HG02973 (cell line): ENCODE results near the gene APAF1.
A peak's percentile ranks its signal among the peaks of the same experiment; 100 is the strongest.

Experiments
- ATAC-seq: cut with Tn5 transposase; IDR thresholded peaks from one replicate; pipeline ENCODE4 v1.9.1; 2021; ENCODE audit warnings: moderate library complexity; ENCODE audit not compliant: unreplicated experiment

APAF1 gene

DNA sequence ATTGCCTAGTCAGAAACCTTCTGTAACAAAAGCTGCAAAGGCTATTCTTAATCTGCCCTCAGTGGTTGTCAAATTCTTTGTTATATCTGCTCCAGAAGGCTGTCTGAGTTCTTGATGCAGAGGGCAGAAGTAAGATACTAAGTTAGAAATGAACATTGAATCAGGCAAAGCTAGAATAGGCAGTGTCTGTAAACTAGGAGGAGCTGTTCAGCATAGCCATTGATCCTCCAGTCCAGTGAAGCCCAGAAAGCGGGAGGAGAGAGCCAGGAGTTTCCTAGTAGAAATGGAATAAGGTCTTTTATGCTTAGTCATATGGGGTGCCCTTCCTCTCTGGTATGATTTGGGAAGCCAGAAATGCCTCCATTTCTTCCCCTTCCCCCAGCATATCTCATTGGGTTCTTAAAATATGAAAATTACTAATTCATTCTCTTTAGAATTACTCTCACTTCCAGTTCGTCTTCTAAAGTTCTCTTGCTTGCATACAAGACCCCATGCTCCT lies 76.2 kb downstream of the APAF1 start:
- no peak for ATAC-seq

DNA sequence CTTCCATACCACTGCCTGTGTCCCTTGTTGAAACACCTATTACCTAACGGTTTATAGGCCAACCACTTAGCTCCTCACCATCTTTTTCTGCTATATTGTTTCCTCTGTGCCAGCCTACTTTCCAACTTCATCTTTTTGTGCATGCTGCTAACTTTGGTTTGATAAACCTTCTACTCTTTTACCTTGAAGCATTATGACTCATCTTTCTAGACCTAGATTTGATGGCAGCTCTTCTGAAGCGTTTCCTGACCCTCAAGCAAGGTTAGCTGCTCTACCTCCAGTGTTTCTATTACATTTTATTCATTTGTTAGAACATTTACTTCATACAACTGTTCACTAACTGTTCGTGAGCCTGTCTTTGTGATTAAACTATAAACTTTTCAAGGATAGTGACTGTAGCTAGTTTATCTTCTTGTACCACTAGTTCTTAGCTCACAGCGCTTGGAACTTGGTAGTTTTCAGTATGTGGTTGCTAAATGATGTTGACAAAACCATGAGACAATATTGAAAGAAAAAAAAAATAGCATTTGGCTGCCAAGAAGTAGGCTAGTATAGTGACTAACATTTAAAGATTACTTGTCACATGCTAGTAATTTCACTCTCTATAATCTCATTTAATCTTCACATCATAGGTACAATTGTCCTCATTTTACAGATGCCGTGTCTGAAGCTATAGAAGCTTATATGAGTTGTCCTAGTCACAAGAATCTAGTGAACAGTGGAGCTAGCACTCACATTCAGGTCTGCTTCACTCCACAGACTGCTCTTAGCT lies 79.5 kb downstream of the APAF1 start:
- no peak for ATAC-seq

DNA sequence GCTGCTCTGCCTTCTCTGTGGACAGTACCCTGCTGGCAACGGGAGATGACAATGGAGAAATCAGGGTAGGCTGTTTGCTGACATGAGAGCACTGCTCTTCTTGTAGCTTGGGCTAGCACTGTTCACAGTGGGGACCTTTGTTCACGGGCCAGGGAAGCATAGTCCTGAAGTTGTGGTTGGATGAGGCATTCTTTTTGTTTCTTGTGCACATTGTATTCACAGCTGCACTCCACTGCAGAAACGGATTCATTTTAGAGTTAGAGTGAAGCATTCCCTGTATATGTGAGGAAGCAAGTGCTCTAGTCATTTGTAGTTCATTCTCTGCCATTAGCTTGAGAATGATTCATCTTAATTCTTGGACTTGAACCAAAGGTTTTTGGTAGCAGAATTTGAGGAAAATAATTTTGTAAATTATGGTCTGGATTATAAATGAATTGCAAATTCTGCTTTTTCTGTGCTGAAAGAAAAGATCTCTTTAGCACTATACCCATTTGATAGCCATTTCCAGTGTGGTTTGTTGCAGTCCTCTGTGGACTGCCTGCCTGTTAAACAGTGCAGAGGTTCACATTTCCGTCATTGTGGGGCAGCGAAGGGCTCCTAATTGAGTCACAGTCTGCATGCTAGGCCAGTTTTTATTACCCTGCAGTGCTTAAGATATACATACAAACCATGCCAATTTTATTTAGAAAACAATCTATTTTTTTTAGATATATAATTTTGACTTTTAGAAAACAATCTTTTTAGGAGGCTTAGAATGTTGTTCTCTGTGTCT lies 80.6 kb downstream of the APAF1 start:
- peak; percentile 83 for ATAC-seq

DNA sequence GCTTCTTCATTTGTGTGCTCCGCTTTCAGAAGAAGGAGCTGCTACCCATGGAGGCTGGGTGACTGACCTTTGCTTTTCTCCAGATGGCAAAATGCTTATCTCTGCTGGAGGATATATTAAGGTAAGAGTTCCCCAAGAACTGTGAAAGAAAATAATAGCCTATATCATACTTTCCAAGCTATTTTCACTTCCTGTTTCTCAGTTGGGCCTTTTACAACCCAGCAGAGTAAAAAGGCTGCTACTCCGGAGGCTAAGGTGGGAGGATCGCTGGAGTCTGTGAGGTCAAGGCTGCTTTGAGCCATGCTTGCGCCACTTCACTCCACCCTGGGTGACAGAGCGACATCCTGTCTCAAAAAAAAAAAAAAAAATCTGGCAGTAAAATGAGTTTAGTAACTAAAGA lies 82.1 kb downstream of the APAF1 start:
- ATAC-seq = no peak

DNA sequence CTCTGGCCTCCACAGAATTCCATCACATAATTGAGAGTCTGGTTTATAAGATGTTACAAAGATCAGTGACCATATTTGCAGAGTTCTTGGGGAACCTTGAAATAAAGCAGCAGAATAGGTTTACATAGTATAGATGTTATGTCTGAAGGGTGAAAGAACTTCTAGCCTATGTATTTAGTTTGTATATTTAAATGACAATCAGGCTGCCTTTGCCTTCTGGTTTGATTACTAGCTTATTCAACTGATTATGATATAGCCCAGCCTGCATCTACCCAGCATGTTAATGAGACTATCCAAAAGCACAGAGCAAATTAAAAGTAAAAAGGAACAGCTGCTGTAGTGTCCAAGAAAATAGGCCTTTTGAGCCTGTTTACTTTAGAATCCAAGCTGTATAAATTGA lies 85.3 kb downstream of the APAF1 start:
- no peak for ATAC-seq

DNA sequence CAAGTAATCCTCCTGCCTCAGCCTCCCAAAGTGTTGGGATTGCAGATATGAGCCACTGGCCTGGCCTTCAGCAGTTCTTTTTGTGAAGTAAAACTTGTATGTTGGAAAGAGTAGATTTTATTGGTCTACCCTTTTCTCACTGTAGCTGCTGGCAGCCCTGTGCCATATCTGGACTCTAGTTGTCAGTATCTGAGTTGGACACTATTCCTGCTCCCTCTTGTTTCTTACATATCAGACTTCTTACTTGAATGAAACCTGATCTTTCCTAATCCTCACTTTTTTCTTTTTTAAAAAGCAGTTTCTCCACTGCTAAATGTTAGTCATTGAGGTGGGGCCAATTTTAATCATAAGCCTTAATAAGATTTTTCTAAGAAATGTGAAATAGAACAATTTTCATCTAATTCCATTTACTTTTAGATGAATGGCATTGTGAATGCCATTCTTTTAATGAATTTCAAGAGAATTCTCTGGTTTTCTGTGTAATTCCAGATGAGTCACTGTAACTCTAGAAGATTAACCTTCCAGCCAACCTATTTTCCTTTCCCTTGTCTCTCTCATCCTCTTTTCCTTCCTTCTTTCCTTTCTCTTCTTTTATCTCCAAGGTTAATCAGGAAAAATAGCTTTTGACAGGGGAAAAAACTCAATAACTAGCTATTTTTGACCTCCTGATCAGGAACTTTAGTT lies 88.7 kb downstream of the APAF1 start:
- no peak for ATAC-seq

DNA sequence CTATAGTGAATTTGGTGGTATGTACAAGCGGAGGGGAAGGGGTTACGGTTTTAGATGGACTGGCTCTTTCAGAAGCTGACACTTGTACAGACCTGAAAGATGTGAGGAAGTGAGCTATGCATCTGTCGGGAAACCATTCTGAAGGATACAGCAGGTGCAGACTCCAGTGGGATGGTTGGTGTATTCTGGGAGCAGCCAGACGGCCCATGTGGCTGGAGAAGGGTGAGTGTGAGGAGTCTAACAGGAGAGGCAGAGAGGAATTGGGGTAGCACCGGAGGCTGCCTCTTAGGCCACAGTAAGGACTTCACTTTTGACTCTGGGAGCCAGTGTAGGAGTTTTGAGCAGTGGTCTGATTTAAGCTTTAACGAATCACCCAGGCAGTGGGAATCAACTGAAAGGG lies 90.7 kb downstream of the APAF1 start:
- ATAC-seq = no peak

DNA sequence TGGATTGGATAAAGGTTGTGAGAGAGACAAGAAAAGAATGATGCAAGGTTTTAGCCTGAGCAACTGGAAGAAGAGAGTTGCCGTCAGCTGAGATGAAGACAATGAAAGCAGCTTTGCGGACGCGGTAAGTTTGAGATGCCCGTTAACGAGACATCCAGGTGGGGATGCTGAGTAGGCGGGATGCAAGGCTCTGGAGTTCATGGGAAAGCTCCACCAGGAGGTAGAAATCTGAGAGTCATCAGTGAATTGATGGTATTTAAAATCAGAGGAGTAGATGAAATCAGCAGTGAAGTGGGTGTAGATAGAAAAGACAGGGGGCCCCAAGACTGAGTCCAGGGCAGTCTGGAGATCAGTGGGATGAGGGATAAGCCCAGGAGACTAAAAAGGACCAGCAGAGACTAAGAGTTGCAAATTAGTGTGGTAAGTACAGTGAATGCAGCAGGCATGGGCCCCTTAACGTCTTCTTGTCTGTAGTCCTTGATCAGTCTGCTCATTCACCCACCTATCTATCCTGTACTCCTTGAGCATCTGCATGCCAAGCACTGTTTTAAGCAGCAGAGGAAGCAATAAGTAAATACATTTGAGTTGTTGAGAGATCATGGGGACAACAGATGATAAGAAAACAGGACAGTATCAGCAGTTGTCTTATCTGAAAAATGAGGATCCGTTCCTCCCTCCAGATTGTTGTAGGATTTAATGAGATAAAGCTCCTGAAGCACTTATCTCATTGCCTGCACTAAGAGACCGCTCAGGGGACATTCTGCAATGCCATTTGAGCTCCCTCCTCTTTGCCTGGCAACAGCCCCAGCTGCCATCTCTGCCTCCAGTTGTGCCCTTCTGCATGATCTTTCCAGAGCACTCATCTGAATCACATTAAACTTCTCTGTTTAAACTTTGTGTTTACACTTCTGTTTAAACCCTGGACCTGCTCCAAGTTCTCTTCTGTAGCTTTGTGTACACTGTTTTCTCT lies 91.5 kb downstream of the APAF1 start:
- ATAC-seq = no peak

DNA sequence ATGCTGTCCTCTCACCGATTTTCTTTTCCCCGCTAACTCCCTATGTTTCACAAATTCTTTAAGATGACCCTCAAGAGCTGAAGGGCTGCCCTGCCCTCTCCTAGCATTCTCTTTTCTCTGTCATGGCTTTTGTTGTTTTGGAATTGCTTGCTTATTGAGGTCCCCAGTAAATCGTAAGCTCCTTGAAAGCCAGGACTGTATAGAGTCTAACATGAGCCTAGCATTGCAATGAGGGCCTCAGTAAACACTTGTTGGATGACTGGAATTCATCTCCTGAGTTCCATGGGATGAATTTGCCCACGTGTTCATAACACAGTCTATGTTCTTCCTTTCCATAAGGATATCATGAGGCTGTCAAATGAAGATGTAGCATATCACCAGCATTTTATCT lies 92.2 kb downstream of the APAF1 start:
- ATAC-seq = no peak

DNA sequence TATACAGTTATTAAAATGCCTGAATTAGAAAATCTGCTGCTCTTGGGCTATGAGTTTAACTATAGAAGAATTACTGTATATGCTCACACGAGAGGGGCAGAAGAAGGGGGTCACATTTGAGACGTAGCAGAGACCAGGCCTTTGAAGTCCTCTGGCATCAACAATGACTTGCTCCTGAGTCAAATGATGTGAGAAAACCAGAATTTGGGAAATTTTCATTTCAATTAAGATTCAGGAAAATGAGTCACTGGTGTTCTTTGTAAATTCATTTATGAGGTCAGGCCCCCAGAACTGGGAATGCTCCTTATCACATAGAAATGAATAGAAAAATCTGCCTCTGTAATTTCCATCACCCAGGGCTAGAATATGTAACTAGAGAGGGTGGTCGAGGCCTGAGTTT lies 92.9 kb downstream of the APAF1 start:
- ATAC-seq = no peak

DNA sequence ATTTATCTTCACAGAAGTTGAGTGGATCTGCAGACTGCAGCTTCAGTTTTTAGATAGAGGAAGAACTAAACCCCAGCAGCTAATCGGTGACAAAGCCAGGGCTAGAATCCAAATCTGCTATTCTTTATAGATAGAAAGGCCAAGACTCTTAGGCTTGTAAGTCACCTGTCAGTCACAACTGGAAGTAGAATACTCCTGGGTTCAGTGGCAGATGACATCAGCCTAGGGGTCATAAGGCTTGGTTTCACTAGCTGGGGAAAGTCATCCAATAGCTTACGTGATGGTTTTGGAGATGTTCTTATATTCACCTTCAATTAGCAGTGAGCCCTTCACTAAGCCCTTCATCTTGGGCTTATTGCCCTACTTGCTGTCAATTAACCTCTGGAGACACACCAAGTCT lies 93.4 kb downstream of the APAF1 start:
- no peak for ATAC-seq

DNA sequence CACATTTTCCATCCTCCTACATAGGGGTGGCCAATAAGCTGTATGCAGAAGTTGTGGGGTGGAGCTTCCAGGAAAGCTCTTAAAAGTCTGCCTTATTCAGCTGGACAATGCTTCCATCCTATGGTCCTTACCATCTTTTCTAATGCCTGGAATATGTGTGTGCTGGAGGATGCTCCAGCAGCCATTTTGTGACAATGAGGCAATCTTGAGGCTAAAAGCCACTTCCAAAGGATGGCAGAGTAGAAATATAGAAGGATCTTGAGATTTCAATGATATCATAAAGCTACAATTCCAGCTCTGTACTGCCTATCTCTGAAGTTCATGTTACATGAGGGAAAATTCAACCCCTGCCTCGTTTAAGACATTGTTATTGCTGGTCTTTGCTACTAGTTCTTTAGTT lies 95.7 kb downstream of the APAF1 start:
- ATAC-seq = no peak

DNA sequence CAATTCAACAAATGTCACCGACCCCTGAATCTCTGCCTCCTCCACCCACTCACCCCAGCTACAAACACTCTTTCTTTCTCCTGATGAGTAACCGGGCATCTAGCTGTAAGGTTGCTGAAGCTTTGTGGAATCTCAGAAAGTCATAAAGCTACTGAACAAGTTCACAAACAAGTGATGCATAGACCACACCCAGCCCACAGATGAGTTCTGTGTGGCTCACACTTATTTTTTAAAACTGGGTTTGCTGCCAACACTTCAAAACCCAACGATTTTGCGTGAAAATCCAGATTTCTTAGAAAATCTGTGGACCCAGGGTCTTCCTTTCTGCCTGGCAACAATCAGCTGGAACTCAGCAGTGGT lies 96.1 kb downstream of the APAF1 start:
- no peak for ATAC-seq

DNA sequence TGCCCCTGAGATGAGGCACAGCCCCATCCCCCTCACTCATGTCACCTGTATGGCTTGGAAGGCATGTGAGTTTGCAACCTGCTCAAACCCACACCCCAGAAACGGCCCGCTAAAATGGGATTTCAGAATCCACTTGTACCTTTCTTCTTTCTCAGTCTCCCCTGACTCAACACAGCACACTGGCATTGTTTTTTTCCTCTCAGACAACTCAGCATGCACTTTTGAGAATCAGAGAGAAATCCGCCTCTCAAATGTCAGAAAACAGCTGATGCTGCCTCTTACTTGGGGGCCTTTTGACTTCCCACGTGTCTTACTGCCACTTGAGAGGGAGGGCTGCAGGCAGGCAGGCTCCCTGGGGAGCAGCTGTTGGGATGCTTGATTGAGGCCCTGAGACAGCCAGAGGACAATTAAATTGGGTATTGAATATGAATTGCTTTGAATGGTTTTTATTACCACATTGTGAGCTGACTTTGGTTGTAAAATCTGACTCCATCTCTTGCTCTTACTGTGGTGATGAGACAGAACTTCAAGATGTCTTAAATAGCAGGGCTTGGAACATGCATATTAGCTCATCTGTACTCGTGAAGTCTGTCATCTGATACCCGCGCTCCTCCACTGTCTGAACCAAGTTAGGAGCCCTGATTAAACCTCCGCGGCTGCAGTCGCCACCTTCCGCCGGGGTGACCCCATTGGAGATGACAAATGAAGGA lies 96.6 kb downstream of the APAF1 start:
- no peak for ATAC-seq

DNA sequence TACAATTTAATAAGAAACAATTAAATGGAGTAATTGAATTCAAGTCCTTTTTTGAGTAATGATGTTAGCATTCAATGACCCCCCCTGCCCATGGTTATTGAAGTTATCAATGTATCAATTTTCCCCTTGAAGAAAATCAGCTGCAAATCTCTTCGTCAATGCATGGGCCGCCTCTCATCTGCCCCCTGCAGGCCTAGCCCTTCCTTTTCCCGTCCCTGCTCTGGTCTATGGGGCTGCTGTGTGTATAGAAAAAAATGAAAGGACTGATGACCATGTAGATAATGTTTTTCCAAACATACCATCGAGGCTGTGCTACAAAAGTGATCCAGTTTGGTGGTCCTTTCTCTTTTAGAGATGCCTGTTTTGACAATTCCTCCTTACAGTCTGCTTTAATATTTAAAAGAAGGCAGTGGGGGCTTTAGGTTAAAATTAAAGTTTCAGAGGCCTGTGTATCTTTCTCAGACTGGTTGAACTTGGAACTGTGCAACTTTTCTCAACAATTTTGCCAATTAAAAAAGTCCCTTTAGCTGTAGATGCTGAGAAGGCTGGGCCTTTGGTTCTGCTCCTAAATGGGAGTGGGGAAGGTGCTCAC lies 98.4 kb downstream of the APAF1 start:
- ATAC-seq = peak; percentile 37

DNA sequence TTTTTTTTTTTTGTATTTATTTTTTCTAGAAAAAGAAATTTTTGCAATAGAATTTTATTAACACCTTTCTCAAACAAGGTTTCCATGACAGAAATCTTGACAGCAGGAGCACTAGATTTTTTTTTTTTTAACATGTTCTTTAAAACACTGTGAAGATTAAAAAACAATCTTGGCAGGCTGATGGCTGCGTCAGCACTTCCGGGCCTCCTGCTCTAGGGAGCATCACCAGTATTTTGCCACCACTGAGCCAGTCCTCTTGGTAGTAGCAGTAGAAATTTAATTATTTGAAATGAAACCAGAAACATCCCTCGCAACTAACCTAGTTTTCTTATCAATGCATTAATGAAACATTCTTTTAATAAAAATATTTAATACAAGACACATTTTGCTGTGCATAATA lies 99.6 kb downstream of the APAF1 start:
- ATAC-seq = no peak

DNA sequence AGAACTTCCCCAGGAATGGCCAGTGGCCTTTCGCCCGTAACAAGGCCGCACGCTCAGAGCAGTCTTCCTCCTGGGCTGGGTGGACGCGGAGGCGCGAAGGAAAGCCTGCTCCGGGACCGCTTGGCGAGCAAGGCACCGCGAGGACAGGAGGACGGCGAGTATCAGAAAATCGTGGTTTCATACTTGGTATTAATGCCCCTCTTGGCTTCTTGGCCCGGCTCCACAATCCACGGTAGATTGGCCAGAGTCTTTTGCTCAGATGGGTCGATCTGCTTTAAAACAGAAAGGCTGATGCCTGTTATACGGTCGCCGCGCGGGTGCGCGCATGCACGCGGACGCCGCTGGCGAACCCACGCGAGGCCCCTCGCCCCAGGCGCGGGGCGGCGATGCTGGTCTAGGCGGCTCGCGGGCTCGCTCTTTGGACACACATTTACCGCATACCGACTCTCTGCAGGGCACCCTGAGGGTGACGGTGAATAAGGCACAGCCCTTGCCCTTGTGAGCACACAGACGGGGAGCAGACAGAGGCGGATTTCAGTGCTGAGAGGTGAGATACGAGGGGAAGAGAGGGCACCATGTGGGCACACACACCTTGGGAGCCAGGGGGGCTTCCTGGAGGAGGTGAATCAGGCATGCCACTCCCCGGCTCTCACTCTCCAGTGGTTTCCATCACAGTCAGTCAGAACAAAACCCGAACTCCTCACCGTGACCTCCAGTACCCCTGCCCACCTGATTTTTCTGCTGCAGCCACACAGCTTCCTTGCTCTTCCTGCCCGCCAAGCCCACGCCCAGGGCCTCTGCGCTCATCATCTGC lies 100.7 kb downstream of the APAF1 start:
- peak; percentile 47 for ATAC-seq

DNA sequence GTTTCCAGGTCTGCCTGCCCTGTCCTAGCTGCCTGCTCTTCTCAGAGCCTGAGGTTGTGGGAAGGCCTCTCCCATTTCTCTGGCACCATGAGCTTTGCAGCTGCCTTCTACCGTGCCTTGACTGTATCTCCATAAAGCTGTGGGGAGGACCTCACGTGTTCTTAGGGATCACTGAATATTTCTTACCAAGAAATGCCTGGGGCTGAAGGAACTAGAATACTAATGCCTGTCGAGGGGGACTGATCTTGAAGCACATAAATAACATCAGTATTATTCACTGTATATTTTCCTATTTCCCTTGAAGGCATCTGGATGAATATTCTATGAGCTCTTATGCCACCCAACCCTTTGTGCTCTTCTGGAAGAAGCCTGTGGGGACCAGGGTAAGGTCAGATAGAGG lies 103.4 kb downstream of the APAF1 start:
- no peak for ATAC-seq

DNA sequence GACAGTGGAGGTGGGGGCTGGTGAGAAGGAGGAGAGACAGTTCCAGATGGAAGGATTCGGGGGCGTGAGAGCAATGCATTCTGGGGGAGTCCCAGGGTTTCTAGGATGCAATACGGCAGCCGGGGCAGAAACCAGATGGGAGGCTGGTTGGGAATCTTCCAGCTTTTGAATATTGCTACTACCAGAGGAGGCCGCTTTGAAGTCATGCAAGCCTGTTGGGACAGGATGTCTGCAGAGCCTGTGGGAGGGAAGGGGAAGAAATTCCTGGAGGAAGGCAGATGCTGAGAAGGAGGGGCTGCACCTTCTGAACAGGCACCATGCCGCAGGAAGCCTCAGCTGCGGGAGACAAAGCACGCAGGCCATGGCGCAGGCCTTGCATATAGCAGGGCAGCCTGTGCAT lies 105.4 kb downstream of the APAF1 start:
- no peak for ATAC-seq
